ENCODE data around the gene TTLL9.

The TTLL9 gene

GRCh38 chr20:31974296-31974695, 103.9 kb downstream of the TTLL9 start:
- TF ChIP-seq REST (IDR thresholded peaks at IDR 0.05; ENCODE audit: insufficient read depth in 1 of 2, low read depth in 2 of 2, low read length in 2 of 2) = no peak
- TF ChIP-seq TAF1 (IDR thresholded peaks at IDR 0.05; ENCODE audit: borderline replicate concordance, insufficient read depth, low read length) = no peak
- no peak for TF ChIP-seq FOXP2 (optimal IDR thresholded peaks at IDR 0.05; ENCODE audit: borderline replicate concordance, extremely low read depth, extremely low read length, insufficient read depth)
- TF ChIP-seq SIN3A (IDR thresholded peaks at IDR 0.05; ENCODE audit: borderline replicate concordance, insufficient read depth, low read length) = no peak
- TF ChIP-seq POLR2AphosphoS5 (IDR thresholded peaks at IDR 0.05; ENCODE audit: low read depth, low read length) = no peak

GRCh38 chr20:31974951-31975487, 104.6 kb downstream of the TTLL9 start:
- TF ChIP-seq POLR2AphosphoS5 (IDR thresholded peaks at IDR 0.05; ENCODE audit: low read depth, low read length) (no peak), REST (IDR thresholded peaks at IDR 0.05; ENCODE audit: insufficient read depth in 1 of 2, low read depth in 2 of 2, low read length in 2 of 2) (no peak), TAF1 (IDR thresholded peaks at IDR 0.05; ENCODE audit: borderline replicate concordance, insufficient read depth, low read length) (no peak), SIN3A (IDR thresholded peaks at IDR 0.05; ENCODE audit: borderline replicate concordance, insufficient read depth, low read length) (no peak), FOXP2 (optimal IDR thresholded peaks at IDR 0.05; ENCODE audit: borderline replicate concordance, extremely low read depth, extremely low read length, insufficient read depth) (no peak)

GRCh38 chr20:31975874-31976273, 105.4 kb downstream of the TTLL9 start:
- TF ChIP-seq FOXP2 (optimal IDR thresholded peaks at IDR 0.05; ENCODE audit: borderline replicate concordance, extremely low read depth, extremely low read length, insufficient read depth) (no peak), SIN3A (IDR thresholded peaks at IDR 0.05; ENCODE audit: borderline replicate concordance, insufficient read depth, low read length) (no peak), TAF1 (IDR thresholded peaks at IDR 0.05; ENCODE audit: borderline replicate concordance, insufficient read depth, low read length) (no peak), POLR2AphosphoS5 (IDR thresholded peaks at IDR 0.05; ENCODE audit: low read depth, low read length) (no peak), REST (IDR thresholded peaks at IDR 0.05; ENCODE audit: insufficient read depth in 1 of 2, low read depth in 2 of 2, low read length in 2 of 2) (no peak)

- TF ChIP-seq FOXP2 (optimal IDR thresholded peaks at IDR 0.05; ENCODE audit: borderline replicate concordance, extremely low read depth, extremely low read length, insufficient read depth) (no peak), TAF1 (IDR thresholded peaks at IDR 0.05; ENCODE audit: borderline replicate concordance, insufficient read depth, low read length) (no peak), REST (IDR thresholded peaks at IDR 0.05; ENCODE audit: insufficient read depth in 1 of 2, low read depth in 2 of 2, low read length in 2 of 2) (no peak), POLR2AphosphoS5 (IDR thresholded peaks at IDR 0.05; ENCODE audit: low read depth, low read length) (no peak), SIN3A (IDR thresholded peaks at IDR 0.05; ENCODE audit: borderline replicate concordance, insufficient read depth, low read length) (no peak)
Measured at GRCh38 chr20:31977080-31977479, 106.6 kb downstream of the TTLL9 start.

All from PFSK-1 (cell line).